ENCODE measurements around the gene CUX1. TPM values are rescaled to one million over a fixed set of nuclear protein-coding genes. Genes with fewer than 3 reads are reported as not detected.

Gene CUX1
- total and polyA plus RNA-seq, 9 donors: 42.2 to 151 (median 126) TPM

GRCh38 chr7:102197599-102197998, 380.2 kb downstream of the CUX1 start:
- Histone ChIP-seq H3K36me3 (no peaks in the 10 kb centered on the region), H3K27ac (no peak overlapping the region), H3K9me3 (no peaks in the 10 kb centered on the region), H3K27me3 (no peaks in the 10 kb centered on the region), H3K4me3 (no peak overlapping the region), H3K4me1 (ENCODE audit: insufficient read depth) (no peaks in the 10 kb centered on the region)
- DNase-seq: no peak
- TF ChIP-seq EP300 (IDR thresholded peaks at IDR 0.05): no peak
- no peak for TF ChIP-seq CTCF (IDR thresholded peaks at IDR 0.05)
- TF ChIP-seq POLR2A (IDR thresholded peaks at IDR 0.05): no peak
- intact Hi-C loops (cut with DNase I): no loop called here
- whole genome bisulfite sequencing, 3 donors: 84 to 95% (median 93%) methylated on average over 12 of the region's 12 CpGs

GRCh38 chr7:102198417-102198956, 381.1 kb downstream of the CUX1 start:
- Histone ChIP-seq H3K27me3 (no peaks in the 10 kb centered on the region), H3K36me3 (no peaks in the 10 kb centered on the region), H3K27ac (no peak overlapping the region), H3K9me3 (no peaks in the 10 kb centered on the region), H3K4me3 (no peak overlapping the region), H3K4me1 (ENCODE audit: insufficient read depth) (no peaks in the 10 kb centered on the region)
- TF ChIP-seq EP300 (IDR thresholded peaks at IDR 0.05): no peak
- no peak for TF ChIP-seq POLR2A (IDR thresholded peaks at IDR 0.05)
- TF ChIP-seq CTCF (IDR thresholded peaks at IDR 0.05): no peak
- WGBS, 3 donors: 82 to 87% (median 86%) methylated on average over 14 of the region's 14 CpGs
- intact Hi-C loops (cut with DNase I): no loop called here
- no peak for DNase-seq

GRCh38 chr7:102201576-102201975, 384.1 kb downstream of the CUX1 start:
- no peaks in the 10 kb centered on the region for H3K36me3 ChIP-seq
- DNase-seq: no peak

GRCh38 chr7:102202556-102202955, 385.1 kb downstream of the CUX1 start:
- no peaks in the 10 kb centered on the region for H3K27me3 ChIP-seq
- DNase-seq: no peak
- intact Hi-C loops (cut with DNase I): no loop called here
- H3K27ac ChIP-seq: no peak overlapping the region
- H3K4me1 ChIP-seq (ENCODE audit: insufficient read depth): no peaks in the 10 kb centered on the region
- H3K9me3 ChIP-seq: no peaks in the 10 kb centered on the region
- H3K4me3 ChIP-seq: no peak overlapping the region
- WGBS, 3 donors: 88 to 93% (median 90%) methylated on average over 6 of the region's 6 CpGs
- TF ChIP-seq CTCF (IDR thresholded peaks at IDR 0.05) (no peak), POLR2A (IDR thresholded peaks at IDR 0.05) (no peak), EP300 (IDR thresholded peaks at IDR 0.05) (no peak)
- no peaks in the 10 kb centered on the region for H3K36me3 ChIP-seq

More at GRCh38 chr7:102201576-102201975, 384.1 kb downstream of the CUX1 start:
- Histone ChIP-seq H3K27ac (no peak overlapping the region), H3K4me1 (ENCODE audit: insufficient read depth) (no peaks in the 10 kb centered on the region), H3K4me3 (no peak overlapping the region), H3K9me3 (no peaks in the 10 kb centered on the region), H3K27me3 (no peaks in the 10 kb centered on the region)
- WGBS, 3 donors: 93 to 95% (median 94%) methylated on average over 27 of the region's 27 CpGs
- intact Hi-C loops (cut with DNase I): no loop called here
- TF ChIP-seq EP300 (IDR thresholded peaks at IDR 0.05) (no peak), CTCF (IDR thresholded peaks at IDR 0.05) (no peak), POLR2A (IDR thresholded peaks at IDR 0.05) (no peak)

All from ovary (tissue), 9 donors.